CD4-positive, alpha-beta T cell treated with Interleukin-21 for 1 hour (primary cell): ENCODE measurements around the gene GRN.
A peak's percentile ranks its signal among the peaks of the same experiment; 100 is the strongest.
"Not testable (repeated sequence)": the region's sequence is repeated elsewhere in the genome, so short reads cannot be mapped to it uniquely, and the experiment has no call there.

Experiments used
- DNase-seq: peaks from one replicate; pipeline ENCODE4 v3.0.0-alpha.2; 2020

The GRN gene

DNA sequence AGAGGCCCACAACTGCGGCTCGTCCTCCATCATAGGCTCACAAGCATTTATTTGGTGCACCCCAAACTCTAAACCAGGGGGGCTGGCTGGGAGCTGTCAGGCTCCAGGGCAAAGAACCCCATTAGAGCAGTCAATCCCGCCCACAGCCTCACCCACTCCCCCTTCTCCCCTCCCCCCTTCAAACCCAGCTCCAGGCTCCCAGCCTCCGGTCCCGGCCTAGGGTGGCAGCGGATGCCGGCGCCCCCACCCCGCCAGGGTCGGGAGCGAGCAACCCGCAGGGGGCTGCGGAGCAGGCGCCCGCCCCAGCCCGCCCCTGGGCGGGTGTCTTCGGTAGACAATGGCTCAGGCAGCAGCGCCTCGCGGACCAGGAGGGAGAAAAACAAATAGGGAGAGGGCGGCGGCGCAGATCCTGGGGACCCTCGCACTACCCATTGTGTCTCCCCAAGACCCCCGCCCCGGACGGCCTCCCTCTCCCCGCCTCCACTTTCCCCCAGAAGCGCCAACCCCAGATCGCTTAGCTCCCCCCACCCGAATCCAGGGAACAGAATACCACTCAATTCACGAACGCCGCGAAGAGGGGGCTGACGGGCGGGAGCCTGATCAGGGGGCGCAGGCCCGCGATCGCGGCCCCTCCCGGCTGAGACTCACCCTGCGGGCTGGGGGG is 18.0 kb downstream of the GRN start:
- DNase-seq, result no peak

- DNase-seq, result peak; percentile 70
Measured at GRCh38 chr17:44363613-44364159, 18.6 kb downstream of the GRN start, which contains the start of gene FAM171A2. Gene FAM171A2 (minus strand): TSS chr17:44363853. CDS start chr17:44363714, 139 bp downstream.

DNA sequence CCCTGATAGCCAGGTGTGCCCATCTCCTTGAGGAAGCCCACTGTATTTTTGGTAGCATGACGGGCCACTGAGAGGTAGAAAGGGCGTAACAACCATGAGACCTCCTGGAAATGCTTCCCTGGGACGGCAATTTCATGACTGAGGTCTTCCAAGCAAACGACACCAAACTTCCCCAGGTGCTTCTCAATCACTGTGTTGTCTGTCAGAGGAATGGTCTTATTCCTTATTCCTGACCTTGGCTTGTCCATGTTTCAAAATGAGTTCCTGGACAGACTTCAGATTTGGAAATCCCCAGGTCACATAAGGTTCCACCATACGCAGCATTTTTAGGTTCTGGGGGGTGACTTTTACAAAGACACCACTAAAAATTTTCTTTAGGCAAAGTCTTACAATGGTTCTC is 19.9 kb downstream of the GRN start:
- not testable (repeated sequence) for DNase-seq

DNA sequence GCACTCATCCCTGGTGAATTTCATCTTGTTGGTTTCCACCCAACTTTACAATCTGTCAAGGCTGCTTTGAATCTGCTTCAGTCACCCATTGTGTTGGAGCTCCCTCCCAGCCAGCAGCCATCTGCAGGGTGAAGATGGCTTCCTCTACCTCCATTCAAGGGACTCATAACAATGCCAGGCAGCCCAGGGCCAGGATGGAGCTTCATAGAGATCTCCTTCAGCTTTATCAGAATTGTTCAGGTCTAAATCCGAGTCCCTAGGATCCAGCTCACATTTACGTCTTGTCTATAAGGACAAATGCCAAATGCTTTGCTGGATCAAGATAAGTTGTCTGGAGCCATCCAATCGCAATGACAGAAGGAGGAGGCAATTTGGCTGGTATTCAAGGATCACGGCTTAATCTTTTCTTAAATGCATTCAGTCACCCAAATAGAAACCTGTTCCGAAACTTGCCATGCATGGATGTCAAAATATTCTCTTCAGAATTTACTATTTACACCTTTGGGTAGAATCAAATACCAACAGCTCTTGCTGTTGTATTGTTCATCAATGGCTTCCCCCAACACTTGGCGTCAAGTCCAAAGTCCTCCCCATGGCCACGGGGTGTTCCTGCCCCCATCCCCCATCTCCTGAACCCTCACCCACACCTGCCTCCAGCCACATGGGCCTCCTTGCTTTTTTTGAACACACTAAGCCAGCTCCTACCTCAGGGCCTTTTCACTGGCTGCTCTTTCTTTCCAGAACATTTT is 22.3 kb downstream of the GRN start:
- DNase-seq, result no peak

- not testable (repeated sequence) for DNase-seq
Measured at GRCh38 chr17:44368391-44369243, 23.5 kb downstream of the GRN start.

DNA sequence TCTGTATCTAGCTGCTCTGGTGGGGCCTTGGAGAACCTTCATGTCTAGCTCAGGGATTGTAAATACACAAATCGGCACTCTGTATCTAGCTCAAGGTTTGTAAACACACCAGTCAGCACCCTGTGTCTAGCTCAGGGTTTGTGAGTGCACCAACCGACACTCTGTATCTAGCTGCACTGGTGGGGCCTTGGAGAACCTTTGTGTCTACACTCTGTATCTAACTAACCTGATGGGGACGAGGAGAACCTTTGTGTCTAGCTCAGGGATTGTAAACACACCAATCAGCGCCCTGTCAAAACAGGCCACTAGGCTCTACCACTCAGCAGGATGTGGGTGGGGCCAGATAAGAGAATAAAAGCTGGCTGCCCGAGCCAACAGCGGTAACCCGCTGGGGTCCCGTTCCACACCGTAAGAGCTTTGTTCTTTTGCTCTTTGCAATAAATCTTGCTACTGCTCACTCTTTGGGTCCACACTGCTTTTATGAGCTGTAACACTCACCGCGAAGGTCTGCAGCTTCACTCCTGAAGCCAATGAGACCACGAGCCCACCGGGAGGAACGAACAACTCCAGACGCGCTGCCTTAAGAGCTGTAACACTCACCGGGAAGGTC is 24.4 kb downstream of the GRN start:
- peak; percentile 36 for DNase-seq

DNA sequence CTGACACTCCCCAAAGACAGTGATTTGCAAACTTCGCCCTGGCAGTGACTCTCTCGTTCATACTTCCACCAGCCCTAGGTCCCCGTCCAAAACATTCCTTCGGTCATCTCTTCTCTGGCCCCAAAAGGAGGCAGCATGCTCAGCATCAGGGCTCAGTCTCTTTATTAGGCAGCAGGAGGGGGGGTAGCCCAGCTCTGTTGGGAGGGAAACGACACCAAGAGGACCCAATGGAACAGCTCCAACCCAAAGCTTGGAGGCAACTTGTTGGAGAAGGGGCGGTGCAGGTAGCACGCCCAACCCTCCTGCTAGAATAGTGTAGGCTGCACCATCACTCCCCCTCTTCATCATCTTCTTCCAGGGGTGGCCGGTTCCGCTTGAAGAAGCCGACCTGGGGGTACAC is 26.9 kb downstream of the GRN start:
- no peak for DNase-seq

- DNase-seq, result no peak
Measured at GRCh38 chr17:44374306-44375195, 29.4 kb downstream of the GRN start.

DNA sequence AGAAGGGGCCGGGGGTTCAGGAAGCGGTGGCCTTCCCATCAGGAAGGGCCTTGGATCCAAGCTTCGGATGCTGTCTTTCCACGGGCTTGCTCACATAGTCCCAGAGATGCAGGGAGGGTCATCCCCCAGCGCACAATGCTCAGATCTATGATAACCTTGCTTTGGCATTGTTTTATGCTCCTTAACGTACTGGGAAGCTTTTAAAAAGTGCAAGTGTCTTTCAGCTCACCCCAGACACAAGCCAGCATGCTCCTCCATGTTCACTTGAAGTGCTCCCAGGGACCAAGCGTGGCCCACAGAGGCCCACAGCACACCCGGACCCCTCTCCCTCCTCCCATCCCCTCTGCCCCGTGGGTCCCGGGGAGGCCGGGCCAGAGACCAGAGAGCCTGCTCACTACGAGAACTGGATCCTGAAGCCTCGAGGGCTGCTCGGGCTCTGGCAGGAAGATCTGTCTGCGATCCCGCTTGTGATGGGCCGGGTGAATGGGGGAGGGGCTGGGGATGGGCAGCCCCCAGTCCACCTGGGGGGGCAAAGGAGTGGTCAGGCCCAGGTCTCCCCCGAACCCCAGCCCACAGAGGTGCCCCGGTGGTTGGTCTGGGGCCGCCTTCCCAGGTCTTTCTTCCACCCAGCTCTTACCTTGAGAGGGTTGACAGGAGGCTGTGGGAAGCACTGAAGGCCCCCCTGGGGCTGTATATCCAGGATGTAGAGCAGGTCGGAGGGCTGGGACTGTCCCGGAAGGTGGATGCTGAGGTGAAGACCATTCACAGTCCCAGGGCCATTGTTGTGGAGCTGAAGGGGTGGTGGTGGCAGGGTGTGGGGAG is 30.3 kb downstream of the GRN start:
- no peak for DNase-seq

- no peak for DNase-seq
Measured at GRCh38 chr17:44376124-44376523, 31.0 kb downstream of the GRN start.

GRCh38 chr17:44376779-44377178 is 31.7 kb downstream of the GRN start:
- no peak for DNase-seq

DNA sequence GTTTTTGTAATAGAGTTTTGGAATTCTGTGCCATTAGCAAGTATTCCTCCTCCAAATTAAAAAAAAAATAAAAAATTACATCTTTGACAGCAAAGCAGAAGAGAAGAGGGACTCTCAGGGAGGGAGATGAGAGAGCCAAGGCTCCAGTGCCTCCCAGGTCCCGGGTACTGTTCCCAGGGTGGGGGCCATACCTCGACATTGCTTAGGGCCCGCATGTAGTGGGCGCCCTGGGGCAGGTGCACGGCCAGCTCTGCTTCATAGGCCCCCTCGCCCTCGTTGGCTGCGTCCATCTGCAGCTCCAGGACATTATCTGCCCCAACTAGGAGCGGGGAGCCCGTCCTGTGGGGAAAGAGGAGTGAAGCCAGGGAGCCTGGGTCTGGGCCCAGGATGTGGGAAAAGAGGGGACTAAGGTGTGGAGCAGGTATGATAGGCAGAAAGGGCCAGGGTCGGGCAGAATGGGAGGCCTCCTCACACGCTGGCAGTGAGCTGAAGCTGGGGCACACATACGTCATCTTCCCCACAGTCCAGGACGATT is 33.1 kb downstream of the GRN start:
- no peak for DNase-seq

GRCh38 chr17:44379887-44380286 is 34.8 kb downstream of the GRN start:
- DNase-seq, result no peak

DNA sequence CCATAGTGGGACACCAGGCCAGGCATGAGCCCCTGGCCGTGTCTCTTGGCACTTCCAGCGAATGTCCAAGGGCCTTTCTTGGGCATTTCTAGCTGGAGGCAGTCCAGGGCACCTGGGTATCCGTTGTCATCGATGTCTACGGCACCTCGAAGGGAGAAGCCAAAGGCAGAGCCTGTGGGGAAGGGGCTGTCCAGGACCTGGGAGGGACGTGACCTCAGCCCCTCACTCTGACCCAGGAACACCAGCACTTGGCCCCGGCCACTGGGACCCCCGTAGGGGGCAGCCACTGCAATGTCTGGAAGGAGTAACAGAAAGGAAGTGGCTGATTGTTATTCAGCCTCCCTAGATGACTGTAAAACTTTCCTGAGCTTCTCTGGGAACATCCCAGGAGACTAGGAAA is 35.7 kb downstream of the GRN start:
- DNase-seq, result no peak

DNA sequence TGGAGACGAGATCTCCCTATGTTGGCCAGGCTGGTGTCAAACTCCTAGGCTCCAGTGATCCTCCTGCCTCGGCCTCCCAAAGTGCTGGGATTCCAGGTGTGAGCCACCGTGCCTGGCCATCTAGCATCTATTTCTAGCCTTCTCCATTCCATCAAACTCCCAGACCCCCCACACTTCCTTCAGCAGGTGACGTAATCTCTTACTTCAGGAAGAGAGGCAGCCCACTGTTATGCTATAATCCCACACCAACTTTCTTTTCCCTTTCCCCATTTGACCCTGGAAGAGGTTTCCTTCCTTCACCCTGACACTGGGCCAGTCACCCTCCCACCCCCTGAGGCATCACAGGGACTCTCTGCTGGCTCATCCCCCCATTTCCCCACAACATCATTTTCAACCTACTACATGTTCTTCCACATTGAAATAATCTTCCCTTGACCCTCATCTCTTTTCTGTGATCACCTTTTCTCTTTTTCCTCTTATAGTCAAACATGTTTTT is 36.8 kb downstream of the GRN start:
- DNase-seq, result no peak

DNA sequence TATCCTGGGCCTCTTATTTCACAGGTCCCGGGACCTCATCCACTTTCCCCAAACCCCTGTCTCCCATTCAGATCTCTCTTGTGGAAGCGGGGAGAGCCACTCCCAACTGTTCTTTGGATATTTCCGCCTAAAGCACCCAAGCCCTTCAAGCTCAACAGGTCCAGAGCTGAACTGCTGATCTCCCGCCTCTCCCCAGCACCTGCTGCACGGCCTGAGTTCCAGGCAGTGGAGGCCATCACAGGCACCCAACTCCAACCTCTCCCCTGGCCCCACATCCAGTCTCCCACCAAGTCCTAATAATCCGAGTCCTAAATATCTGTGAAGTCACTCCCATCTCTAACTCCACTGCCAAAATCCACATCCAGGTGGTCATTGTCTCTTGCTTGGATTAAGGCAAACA is 37.8 kb downstream of the GRN start:
- DNase-seq, result no peak

DNA sequence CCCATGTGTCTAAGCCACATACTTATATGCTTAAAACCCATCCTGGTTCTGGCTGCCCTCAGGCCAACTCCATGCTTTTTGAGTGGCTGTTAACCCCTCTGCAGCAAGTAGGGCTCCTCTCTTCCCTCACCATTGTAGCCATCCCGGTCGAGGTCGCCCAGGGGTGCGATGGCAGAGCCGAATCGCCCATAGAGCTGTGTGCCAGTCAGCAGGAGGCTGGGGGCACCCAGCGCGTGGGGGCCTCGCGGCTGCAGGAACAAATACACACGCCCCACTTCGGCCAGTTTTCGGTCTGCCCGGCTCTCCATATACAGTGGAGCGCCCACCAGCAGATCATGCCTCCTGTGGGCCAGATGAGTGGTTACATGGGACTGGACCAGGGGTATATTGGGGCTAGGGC is 38.3 kb downstream of the GRN start:
- no peak for DNase-seq

GRCh38 chr17:44383861-44384260 is 38.8 kb downstream of the GRN start:
- no peak for DNase-seq

DNA sequence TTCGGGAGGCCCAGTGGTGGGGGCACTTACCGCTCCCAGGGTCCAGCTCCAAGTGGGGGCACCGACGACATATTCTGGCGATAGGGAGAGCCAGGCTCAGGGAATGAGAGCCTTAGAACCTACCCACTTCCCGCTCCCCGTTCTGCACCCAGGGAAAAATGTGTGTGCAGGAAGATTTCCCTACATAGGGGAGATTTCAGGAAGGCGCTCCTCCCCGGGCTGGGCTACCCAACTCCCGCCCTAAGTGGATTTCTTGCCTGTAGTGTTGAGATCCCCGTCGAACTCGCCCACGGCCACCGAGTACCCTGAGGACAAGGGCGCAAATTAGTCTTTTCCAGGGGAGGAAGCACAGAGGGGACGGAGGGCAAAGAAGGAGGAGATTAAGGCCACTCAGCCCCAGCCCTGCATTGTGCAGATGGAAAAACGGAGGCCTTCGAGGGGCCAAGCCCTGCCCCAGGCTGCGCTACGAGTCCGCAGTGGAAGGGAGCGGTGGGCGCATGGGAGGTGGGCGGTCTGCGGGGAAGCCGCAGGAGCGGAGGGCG is 39.2 kb downstream of the GRN start:
- DNase-seq, result no peak

DNA sequence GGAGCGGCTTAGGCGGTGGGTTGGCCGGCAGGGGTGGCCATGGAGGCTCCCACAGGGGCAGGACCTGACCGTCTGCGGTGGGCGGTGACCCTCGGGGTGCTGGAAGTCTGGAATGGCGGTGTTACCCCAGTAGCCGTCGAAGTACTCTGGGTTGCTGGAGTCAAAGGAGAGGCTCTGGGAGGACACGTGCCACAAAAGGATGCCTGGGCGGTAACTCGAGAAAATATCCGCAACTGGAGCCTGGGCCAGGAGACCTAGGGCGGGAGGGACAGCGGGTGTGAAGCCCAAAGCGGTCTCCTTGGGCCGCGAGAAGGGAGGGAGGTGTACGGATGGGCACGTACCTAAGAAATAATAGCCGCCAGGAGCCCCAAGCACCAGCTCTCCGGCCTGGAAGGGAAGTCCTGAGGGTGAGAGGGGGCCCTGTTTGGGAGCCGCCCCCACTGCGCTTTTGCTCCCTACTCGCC is 39.8 kb downstream of the GRN start:
- no peak for DNase-seq
